Measurements from ENCODE around the gene ANKS1B.

- no peak for TF ChIP-seq YY1 (IDR thresholded peaks at IDR 0.05; ENCODE audit: insufficient read depth, insufficient read length)
- no peak for TF ChIP-seq ZNF274 (IDR thresholded peaks at IDR 0.05; ENCODE audit: low read depth, low read length)
These were observed 212.5 kb downstream of the ANKS1B start for GRCh38 chr12:99772274-99772673.
